OCI-LY7 (cell line): Measurements from ENCODE around the gene PRMT3. TPM values are rescaled to one million over a fixed set of nuclear protein-coding genes. Genes with fewer than 3 reads are reported as not detected.
A peak's percentile ranks its signal among the peaks of the same experiment; 100 is the strongest.

Source experiments
- BruUV-seq: library from RNA; stranded (reverse); fragments of 400-500 nt; replicated peaks from 2 replicates; lab custom pipeline; 2021; lab: Mats Ljungman, UMichigan
- CTCF ChIA-PET: fragments of 300-600 bp; sonication (Branson Sonifier 250); formaldehyde crosslinking; loops from one replicate; lab custom pipeline; 2022; ENCODE audit warnings: antibody characterized with exemption; ENCODE audit not compliant: unreplicated experiment; lab: Charles Lee
- POLR2A ChIA-PET: fragments of 300-600 bp; sonication (Branson Sonifier 250); formaldehyde crosslinking; loops from one replicate; lab custom pipeline; 2022; ENCODE audit warnings: antibody characterized with exemption; lab: Charles Lee
- DNase-seq: peaks from one replicate; pipeline ENCODE4 v3.0.0-alpha.2; 2015; ENCODE audit warnings: low spot score
- H2AFZ ChIP-seq: fragments of 200-600 bp; sonication (generic), shearing (Covaris generic); 2 replicates; pipeline ENCODE4 v1.6.1; 2014; ENCODE audit warnings: mild to moderate bottlenecking, antibody characterized with exemption, low read length, moderate library complexity
- H3K27ac ChIP-seq: fragments of 200-600 bp; sonication (generic); 2 replicates; pipeline ENCODE4 v1.5.1; 2014; ENCODE audit warnings: mixed run types, low read depth, mild to moderate bottlenecking, moderate library complexity, low read length, inconsistent platforms; ENCODE audit not compliant: poor library complexity, severe bottlenecking
- H3K36me3 ChIP-seq: fragments of 200-600 bp; sonication (generic); 2 replicates; pipeline ENCODE4 v1.6.1; 2014; ENCODE audit warnings: mild to moderate bottlenecking, antibody characterized with exemption, low read length, moderate library complexity, mixed read lengths; ENCODE audit not compliant: insufficient read depth
- H3K4me1 ChIP-seq: fragments of 200-600 bp; sonication (generic); 2 replicates; pipeline ENCODE4 v1.5.1; 2014; ENCODE audit warnings: mild to moderate bottlenecking, low read length; ENCODE audit not compliant: insufficient read depth, poor library complexity, severe bottlenecking
- H3K4me2 ChIP-seq: fragments of 200-600 bp; sonication (generic); 2 replicates; pipeline ENCODE4 v1.6.1; 2014; ENCODE audit warnings: mild to moderate bottlenecking, low read length
- H3K4me3 ChIP-seq: fragments of 200-600 bp; sonication (generic); 2 replicates; pipeline ENCODE4 v1.5.1; 2014; ENCODE audit warnings: mild to moderate bottlenecking, low read depth, low read length; ENCODE audit not compliant: poor library complexity, severe bottlenecking
- H3K79me2 ChIP-seq: fragments of 200-600 bp; sonication (generic); 2 replicates; pipeline ENCODE4 v1.6.1; 2016; ENCODE audit warnings: low read depth, mild to moderate bottlenecking, low read length, moderate library complexity, mixed read lengths; ENCODE audit not compliant: insufficient read depth
- H3K9me2 ChIP-seq: fragments of 200-600 bp; sonication (generic); 2 replicates; pipeline ENCODE4 v1.6.1; 2016; ENCODE audit warnings: mild to moderate bottlenecking, low read length, mixed read lengths; ENCODE audit not compliant: insufficient read depth
- H3K9me3 ChIP-seq: fragments of 200-600 bp; sonication (generic); 2 replicates; pipeline ENCODE4 v1.6.1; 2014; ENCODE audit warnings: mild to moderate bottlenecking, mixed run types, low read length, mixed read lengths
- H4K20me1 ChIP-seq: fragments of 200-600 bp; sonication (generic); 2 replicates; pipeline ENCODE4 v1.6.1; 2014; ENCODE audit warnings: mild to moderate bottlenecking, antibody characterized with exemption, low read length, moderate library complexity, mixed read lengths; ENCODE audit not compliant: insufficient read depth
- EZH2phosphoT487 ChIP-seq: fragments of 200-600 bp; sonication (generic); IDR thresholded peaks from 2 replicates; pipeline ENCODE4 v1.6.1; 2018; ENCODE audit warnings: low read depth, borderline replicate concordance, mild to moderate bottlenecking, mixed run types, antibody characterized with exemption, low read length, moderate library complexity, mixed read lengths
- intact Hi-C: fragments of 100-400 bp; cut with micrococcal nuclease; formaldehyde crosslinking; loops from one replicate; pipeline ENCODE4 v1.10.0; 2022; ENCODE audit not compliant: unreplicated experiment
- total RNA-seq, 2 experiments: library from RNA; depleted of rRNA in 1 of 2; stranded (reverse); fragments of >200 nt in 1 of 2; shearing (Covaris generic) in 1 of 2; gene quantifications; 2 replicates each; pipeline ENCODE4 v1.2.3, GENCODE V29; 2014 to 2022
- TF ChIP-seq, protein P1 (sequence below): fragments of 200-600 bp; sonication (generic); conservative IDR thresholded peaks from 2 replicates; pipeline ENCODE4 v1.5.1; 2014; ENCODE audit warnings: mild to moderate bottlenecking, antibody characterized with exemption, low read length, moderate library complexity, mixed read lengths

PRMT3 gene
- total RNA-seq, 2 experiments from 2014 or later: 34.0 to 50.0 TPM

DNA sequence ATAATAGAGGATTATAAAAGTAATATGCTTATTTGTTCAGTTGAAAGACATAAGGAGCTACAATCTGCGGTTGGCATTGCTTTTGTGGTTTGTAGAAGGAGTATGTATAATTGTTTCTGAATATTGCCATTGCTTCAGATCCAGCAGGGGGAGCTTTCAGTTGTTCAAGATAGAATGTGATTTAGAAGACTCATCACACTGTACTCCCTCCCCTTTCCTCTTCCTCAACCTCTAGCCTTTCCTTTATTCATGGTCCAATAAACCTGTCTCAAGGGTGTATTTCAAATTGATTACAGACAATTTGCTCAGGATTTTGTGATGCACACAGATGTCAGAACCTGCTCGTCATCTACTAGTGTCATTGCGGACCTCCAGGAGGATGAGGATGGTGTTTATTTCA lies 9.8 kb downstream of the PRMT3 start:
- DNase-seq: peak; percentile 40
- ChIA-PET CTCF (no interaction called here), POLR2A (interaction anchor here (0.6 to 1.2 kb wide), 6 partner anchors 9 to 130 kb away, joined by 3 to 6 read pairs (median 4); no protein-coding TSS in a partner anchor)
- Histone ChIP-seq H3K9me3 (no peaks in the 10 kb centered on the region), H3K4me2 (no peak overlapping the region), H4K20me1 (0 out of 2 replicates have a peak, but pooled peaks cover 4% of the 10 kb centered on the region), H3K9me2 (no peaks in the 10 kb centered on the region), H2AFZ (no peak overlapping the region), H3K36me3 (peaks cover 93% of the 10 kb centered on the region), H3K79me2 (peaks cover 21% of the 10 kb centered on the region; the same call in 1 of the 2 replicates), H3K4me1 (no peaks in the 10 kb centered on the region), H3K4me3 (no peak overlapping the region), H3K27ac (no peak overlapping the region)
- TF ChIP-seq, protein P1, sequence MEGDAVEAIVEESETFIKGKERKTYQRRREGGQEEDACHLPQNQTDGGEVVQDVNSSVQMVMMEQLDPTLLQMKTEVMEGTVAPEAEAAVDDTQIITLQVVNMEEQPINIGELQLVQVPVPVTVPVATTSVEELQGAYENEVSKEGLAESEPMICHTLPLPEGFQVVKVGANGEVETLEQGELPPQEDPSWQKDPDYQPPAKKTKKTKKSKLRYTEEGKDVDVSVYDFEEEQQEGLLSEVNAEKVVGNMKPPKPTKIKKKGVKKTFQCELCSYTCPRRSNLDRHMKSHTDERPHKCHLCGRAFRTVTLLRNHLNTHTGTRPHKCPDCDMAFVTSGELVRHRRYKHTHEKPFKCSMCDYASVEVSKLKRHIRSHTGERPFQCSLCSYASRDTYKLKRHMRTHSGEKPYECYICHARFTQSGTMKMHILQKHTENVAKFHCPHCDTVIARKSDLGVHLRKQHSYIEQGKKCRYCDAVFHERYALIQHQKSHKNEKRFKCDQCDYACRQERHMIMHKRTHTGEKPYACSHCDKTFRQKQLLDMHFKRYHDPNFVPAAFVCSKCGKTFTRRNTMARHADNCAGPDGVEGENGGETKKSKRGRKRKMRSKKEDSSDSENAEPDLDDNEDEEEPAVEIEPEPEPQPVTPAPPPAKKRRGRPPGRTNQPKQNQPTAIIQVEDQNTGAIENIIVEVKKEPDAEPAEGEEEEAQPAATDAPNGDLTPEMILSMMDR: peak; percentile 76
- no peak for TF ChIP-seq EZH2phosphoT487
- intact Hi-C loops: loop anchor here (10.0 kb wide), 1 partner anchor 48 kb away; no protein-coding TSS in a partner anchor
- BruUV-seq: no TSS peak

DNA sequence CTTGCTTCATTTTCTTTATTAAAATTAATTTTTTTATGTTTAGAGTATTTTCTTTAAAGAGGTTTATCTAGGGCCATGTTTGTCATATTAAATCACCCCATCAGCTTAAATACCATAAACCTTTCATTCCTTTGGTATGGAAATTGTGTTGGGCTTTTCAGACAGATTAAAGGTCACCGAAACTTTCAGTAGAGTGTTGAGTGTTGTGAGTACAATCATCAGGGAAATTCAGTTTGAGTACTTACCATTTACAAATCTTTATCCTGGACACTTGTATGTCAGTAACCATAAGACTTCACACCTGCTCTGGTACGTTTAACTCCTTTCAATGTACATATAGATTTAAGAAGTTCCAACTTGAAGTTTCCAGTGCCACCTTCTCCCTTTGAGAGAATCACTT lies 12.0 kb downstream of the PRMT3 start:
- no peak overlapping the region for H2AFZ ChIP-seq
- ChIA-PET POLR2A (interaction anchor here (0.5 kb wide), 1 partner anchor 246 kb away, joined by 4 read pairs; no protein-coding TSS in a partner anchor), CTCF (no interaction called here)
- no peaks in the 10 kb centered on the region for H3K9me2 ChIP-seq
- no peak for DNase-seq
- H3K9me3 ChIP-seq: no peaks in the 10 kb centered on the region
- H3K4me1 ChIP-seq: no peaks in the 10 kb centered on the region
- H3K4me2 ChIP-seq: no peak overlapping the region
- intact Hi-C loops: loop anchor here (10.0 kb wide), 1 partner anchor 45 kb away; no protein-coding TSS in a partner anchor
- no TSS peak for BruUV-seq
- TF ChIP-seq, protein P1: no peak
- TF ChIP-seq EZH2phosphoT487: no peak
- peaks cover 91% of the 10 kb centered on the region for H3K36me3 ChIP-seq
- H3K27ac ChIP-seq: no peak overlapping the region
- H3K4me3 ChIP-seq: no peak overlapping the region
- H3K79me2 ChIP-seq: peaks cover 18% of the 10 kb centered on the region; the same call in 1 of the 2 replicates
- 0 out of 2 replicates have a peak, but pooled peaks cover 4% of the 10 kb centered on the region for H4K20me1 ChIP-seq

DNA sequence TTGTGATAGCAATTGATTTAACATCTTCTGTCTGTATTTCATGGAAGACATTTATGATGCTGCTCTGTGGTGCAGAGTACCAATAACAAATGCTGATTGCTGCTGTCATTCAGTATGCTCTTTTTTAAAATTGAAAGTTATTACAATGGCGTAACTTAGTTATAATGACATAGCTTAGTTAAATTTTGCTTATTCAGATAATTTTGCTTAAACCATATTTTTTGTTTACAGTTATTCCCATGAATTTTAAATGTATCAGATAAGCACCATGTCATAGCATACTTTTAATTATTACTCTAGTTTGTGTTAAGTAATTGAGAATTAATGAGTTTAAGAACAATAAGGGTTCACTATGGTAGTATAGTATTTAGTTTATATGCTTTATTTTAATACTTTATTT lies 15.5 kb downstream of the PRMT3 start:
- ChIA-PET CTCF (interaction anchor here (0.5 kb wide), 1 partner anchor 14 kb away, joined by 3 read pairs; no protein-coding TSS in a partner anchor), POLR2A (interaction anchor here (0.7 to 1.7 kb wide), 4 partner anchors 8 to 14 kb away, joined by 3 to 4 read pairs (median 4); no protein-coding TSS in a partner anchor)
- H3K79me2 ChIP-seq: peaks cover 11% of the 10 kb centered on the region; the same call in 1 of the 2 replicates
- BruUV-seq: no TSS peak
- H3K27ac ChIP-seq: no peak overlapping the region
- H3K4me3 ChIP-seq: no peak overlapping the region
- peaks cover 88% of the 10 kb centered on the region for H3K36me3 ChIP-seq
- no peak overlapping the region for H3K4me2 ChIP-seq
- H4K20me1 ChIP-seq: no peaks in the 10 kb centered on the region
- H3K9me2 ChIP-seq: no peaks in the 10 kb centered on the region
- no peak overlapping the region for H2AFZ ChIP-seq
- intact Hi-C loops: no loop called here
- TF ChIP-seq, protein P1: no peak
- no peak for TF ChIP-seq EZH2phosphoT487
- no peaks in the 10 kb centered on the region for H3K9me3 ChIP-seq
- no peaks in the 10 kb centered on the region for H3K4me1 ChIP-seq
- DNase-seq: no peak
